Pancreas (tissue), 10 donors: ENCODE data around the gene NLRP14. TPM values are rescaled to one million over a fixed set of nuclear protein-coding genes. Genes with fewer than 3 reads are reported as not detected.

ENCODE experiments used
- ATAC-seq, 4 donors: fragments of 200-7000 bp; cut with Tn5 transposase; one replicate each; pipeline versions ENCODE4 v1.8.0 to v1.9.1; 2020; ENCODE audit warnings: mild to moderate bottlenecking in 4 of 4, moderate library complexity in 4 of 4
- DNase-seq, 6 donors: peaks; one replicate each; pipeline ENCODE4 v3.0.0-alpha.2; 2020
- FAIRE-seq: peaks from 2 replicates; lab custom pipeline; 2012; peaks lifted over from hg19 to GRCh38; lab: Jason Lieb, UNC
- H3K27ac ChIP-seq, 4 donors: fragments of 200-600 bp; sonication (generic); 1 replicate in 3 of 4; 2 replicates in 1 of 4; pipeline versions ENCODE4 v1.5.0 to v1.8.0; 2020
- H3K27me3 ChIP-seq, 4 donors: fragments of 200-600 bp; one replicate each; pipeline ENCODE4 v1.8.0; 2021
- H3K36me3 ChIP-seq, 3 donors: fragments of 200-600 bp; sonication (generic) in 1 of 3; one replicate each; pipeline versions ENCODE4 v1.5.0 to v1.8.0; 2020 to 2021
- H3K4me1 ChIP-seq, 3 donors: fragments of 200-600 bp; one replicate each; pipeline ENCODE4 v1.8.0; 2021
- H3K4me3 ChIP-seq, 4 donors: fragments of 200-600 bp; sonication (generic) in 2 of 4; one replicate each; pipeline versions ENCODE4 v1.5.0 to v1.8.0; 2020 to 2021
- H3K9me3 ChIP-seq, 4 donors: fragments of 200-600 bp; one replicate each; pipeline ENCODE4 v1.8.0; 2021
- CTCF ChIP-seq, 4 donors: fragments of 200-600 bp; sonication (generic) in 3 of 4; IDR thresholded peaks; one replicate each; pipeline versions ENCODE4 v1.5.0 to v1.8.0; 2021; ENCODE audit warnings: antibody characterized with exemption in 4 of 4
- WGBS, 2 donors: extraction: QIAGEN DNeasy Blood & Tissue Kit; methylation state at CpG; one replicate each; pipeline ENCODE4 v1.1.7; 2013; 5-methylcytosine and 5-hydroxymethylcytosine counted together
- intact Hi-C, 3 donors: fragments of 100-400 bp; cut with DNase I; formaldehyde crosslinking; loops; one replicate each; pipeline versions ENCODE4 v1.11.1 to v1.14.2; 2022
- polyA plus RNA-seq, 2 donors: library from polyadenylated mRNA; stranded (reverse); fragments of 200-250 nt; gene quantifications; one replicate each; pipeline ENCODE4 v1.2.3, GENCODE V29; 2013
- total RNA-seq, 6 donors: library from RNA; stranded (reverse); fragmentation: NEBNext Ultra II Directional in 4 of 6; extraction: Animal tissue kit (Norgen Biotek cat#: 25700) in 4 of 6; gene quantifications; one replicate each; pipeline versions ENCODE4 v1.2.1 to v1.2.4, GENCODE V29; 2021 to 2023
- donor health status: healthy with polysubstance abuse.
- donor health status: DM: no; HTN: no; CAD: no; lungs with moderate emphysema.
- donor health status: DM: no; HTN: no; CAD: no.
- donor health status: control.
- donor health status: control.
- donor health status: Bipolar disorder and iron deficiency.
- donor health status: DM: yes; HTN: yes; CAD: no.
- donor health status: DM: no; HTN: no; CAD: no.
- donor health status: DM: no; HTN: no; CAD: no.
- donor health status: DM: yes; HTN: yes; CAD: no.

Gene NLRP14
- total and polyA plus RNA-seq, 8 donors: 0.06 to 0.09 (median 0.07) TPM; not detected in 3

GRCh38 chr11:7088921-7089320 is 68.6 kb downstream of the NLRP14 start, which contains the start of gene RBMXL2:
RBMXL2 (plus strand) TSS chr11:7088998; CDS start chr11:7089121, 123 bp downstream.
- Histone ChIP-seq H3K27ac (no peak within 1 kb of the TSS), H3K4me1 (no peaks in the 10 kb centered on the region), H3K9me3 (no peaks in the 10 kb centered on the region), H3K4me3 (no peak within 1 kb of the TSS), H3K36me3 (no peaks in the 10 kb centered on the region), H3K27me3 (peaks cover 0 to 14% (median 6%) of the 10 kb centered on the region in 4 donors)
- TF ChIP-seq CTCF (IDR thresholded peaks at IDR 0.05): no peak
- ATAC-seq: no peak
- DNase-seq: peak in 3 of 6 donors; percentile 11 to 60 (median 41)
- intact Hi-C loops: no loop called here
- no peak for FAIRE-seq
- WGBS, 2 donors: 50 to 69% methylated on average over 45 of the region's 45 CpGs

- TF ChIP-seq CTCF (IDR thresholded peaks at IDR 0.05): no peak
- no peak for FAIRE-seq
- H3K9me3 ChIP-seq: no peaks in the 10 kb centered on the region
- H3K4me1 ChIP-seq: no peaks in the 10 kb centered on the region
- no peaks in the 10 kb centered on the region for H3K36me3 ChIP-seq
- H3K27me3 ChIP-seq: peaks cover 0 to 14% (median 6%) of the 10 kb centered on the region in 4 donors
- intact Hi-C loops: no loop called here
- H3K27ac ChIP-seq: no peak overlapping the region
- ATAC-seq: no peak
- DNase-seq: peak in 3 of 6 donors; percentile 9 to 67 (median 43)
- WGBS, 2 donors: 76 to 82% methylated on average over 103 to 111 of the region's 111 CpGs
- H3K4me3 ChIP-seq: no peak overlapping the region
Measured at GRCh38 chr11:7089328-7090251, 69.3 kb downstream of the NLRP14 start.

- peak in 3 of 4 donors; percentile 83 to 88 (median 87) for ATAC-seq
- H3K4me3 ChIP-seq: no peak overlapping the region
- H3K27ac ChIP-seq: no peak overlapping the region
- TF ChIP-seq CTCF (IDR thresholded peaks at IDR 0.05): peak; percentile 20 to 71 (median 45)
- no peaks in the 10 kb centered on the region for H3K4me1 ChIP-seq
- H3K27me3 ChIP-seq: no peaks in the 10 kb centered on the region
- 0% methylated on average over 2 of the region's 2 CpGs for WGBS, 2 donors
- no peaks in the 10 kb centered on the region for H3K36me3 ChIP-seq
- no peak for DNase-seq
- no peaks in the 10 kb centered on the region for H3K9me3 ChIP-seq
- intact Hi-C loops: loop anchor here in 1 of 3 donors (5.0 kb wide), 1 partner anchor 344 kb away; no protein-coding TSS in a partner anchor
- no peak for FAIRE-seq
Measured at GRCh38 chr11:7098235-7098832, 78.1 kb downstream of the NLRP14 start.

GRCh38 chr11:7115780-7116179 is 95.5 kb downstream of the NLRP14 start:
- H3K9me3 ChIP-seq: no peaks in the 10 kb centered on the region
- H3K27me3 ChIP-seq: no peaks in the 10 kb centered on the region
- WGBS, 2 donors: 29 to 38% methylated on average over 1 of the region's 1 CpG
- no peak overlapping the region for H3K27ac ChIP-seq
- DNase-seq: no peak
- no peak for TF ChIP-seq CTCF (IDR thresholded peaks at IDR 0.05)
- no peak for ATAC-seq
- H3K4me3 ChIP-seq: no peak overlapping the region
- FAIRE-seq: no peak
- H3K36me3 ChIP-seq: no peaks in the 10 kb centered on the region
- intact Hi-C loops: no loop called here
- no peaks in the 10 kb centered on the region for H3K4me1 ChIP-seq
